IMR-90 (cell line): ENCODE data around the gene B4GALT7. TPM values are rescaled to one million over a fixed set of nuclear protein-coding genes. Genes with fewer than 3 reads are reported as not detected.

Source experiments
- ATAC-seq: fragments of 200-7000 bp; cut with Tn5 transposase; 2 replicates; pipeline ENCODE4 v1.9.1; 2020; ENCODE audit warnings: low read depth, mild to moderate bottlenecking, moderate library complexity
- BruUV-seq: library from RNA; stranded (reverse); fragments of 400-500 nt; replicated peaks from 2 replicates; lab custom pipeline; 2021; lab: Mats Ljungman, UMichigan
- CTCF ChIA-PET: fragments of 300-600 bp; formaldehyde crosslinking; extraction: SDS; loops from one replicate; lab custom pipeline; 2021; ENCODE audit warnings: antibody characterized with exemption; lab: Yijun Ruan, JAX
- POLR2A ChIA-PET: fragments of 300-600 bp; sonication (Branson Sonifier 250); formaldehyde crosslinking; loops from one replicate; lab custom pipeline; 2022; ENCODE audit warnings: antibody characterized with exemption; ENCODE audit not compliant: unreplicated experiment; lab: Charles Lee
- DNase-seq: peaks from one replicate; pipeline ENCODE4 v3.0.0; 2013
- H2AFZ ChIP-seq: replicated peaks from 2 replicates; pipeline ENCODE3; 2013; ENCODE audit warnings: low read length, mild to moderate bottlenecking; ENCODE audit not compliant: poor library complexity
- H2AK5ac ChIP-seq: 2 replicates; pipeline ENCODE4 v1.6.1; 2013; ENCODE audit warnings: low read depth, low read length, inconsistent platforms
- H2AK9ac ChIP-seq: replicated peaks from 2 replicates; pipeline ENCODE3; 2013; ENCODE audit warnings: mild to moderate bottlenecking, low read depth, low read length, moderate library complexity; ENCODE audit not compliant: poor library complexity
- H2BK120ac ChIP-seq: 2 replicates; pipeline ENCODE4 v1.6.1; 2013; ENCODE audit warnings: low read depth, low read length, inconsistent platforms
- H2BK15ac ChIP-seq: 3 replicates; pipeline ENCODE4 v1.6.1; 2013; ENCODE audit warnings: low read depth, low read length, inconsistent platforms
- H2BK20ac ChIP-seq: 2 replicates; pipeline ENCODE4 v1.6.1; 2013; ENCODE audit warnings: low read depth, mild to moderate bottlenecking, inconsistent platforms, low read length, moderate library complexity
- H2BK5ac ChIP-seq: 2 replicates; pipeline ENCODE4 v1.6.1; 2013; ENCODE audit warnings: mild to moderate bottlenecking, low read depth, low read length, inconsistent platforms; ENCODE audit not compliant: poor library complexity, severe bottlenecking
- H3K14ac ChIP-seq: replicated peaks from 2 replicates; pipeline ENCODE4 v1.6.1; 2013; ENCODE audit warnings: low read depth, low read length, inconsistent platforms
- H3K18ac ChIP-seq: 2 replicates; pipeline ENCODE4 v1.6.1; 2013; ENCODE audit warnings: low read depth, low read length, control low read depth
- H3K23ac ChIP-seq: 2 replicates; pipeline ENCODE4 v1.6.1; 2013; ENCODE audit warnings: low read depth, low read length, inconsistent platforms
- H3K27ac ChIP-seq: 2 replicates; pipeline ENCODE4 v1.5.1; 2013; ENCODE audit warnings: mild to moderate bottlenecking, control low read depth, low read length; ENCODE audit not compliant: insufficient read depth
- H3K27me3 ChIP-seq: 2 replicates; pipeline ENCODE4 v1.6.1; 2013; ENCODE audit warnings: low read length; ENCODE audit not compliant: control insufficient read depth, insufficient read depth
- H3K36me3 ChIP-seq: 2 replicates; pipeline ENCODE4 v1.6.1; 2013; ENCODE audit warnings: low read length, mixed read lengths; ENCODE audit not compliant: control insufficient read depth, insufficient read depth
- H3K4ac ChIP-seq: 2 replicates; pipeline ENCODE4 v1.6.1; 2013; ENCODE audit warnings: low read depth, low read length, inconsistent platforms
- H3K4me1 ChIP-seq: 2 replicates; pipeline ENCODE4 v1.6.1; 2013; ENCODE audit warnings: low read length, mixed read lengths; ENCODE audit not compliant: control insufficient read depth, insufficient read depth
- H3K4me2 ChIP-seq: 2 replicates; pipeline ENCODE4 v1.6.1; 2013; ENCODE audit warnings: low read depth, mild to moderate bottlenecking, control low read depth, low read length, moderate library complexity
- H3K4me3 ChIP-seq: 2 replicates; pipeline ENCODE4 v1.5.1; 2013; ENCODE audit warnings: low read depth, mild to moderate bottlenecking, control low read depth, low read length, moderate library complexity; ENCODE audit not compliant: insufficient read depth
- H3K56ac ChIP-seq: 2 replicates; pipeline ENCODE4 v1.6.1; 2013; ENCODE audit warnings: low read length, inconsistent platforms; ENCODE audit not compliant: insufficient read depth; ENCODE audit errors: extremely low read depth
- H3K79me1 ChIP-seq, 2 experiments: 2 replicates each; pipeline ENCODE4 v1.6.1; 2013; ENCODE audit warnings: low read length in 2 of 2, inconsistent platforms in 1 of 2, low read depth in 1 of 2
- H3K9ac ChIP-seq: 2 replicates; pipeline ENCODE4 v1.6.1; 2013; ENCODE audit warnings: low read depth, low read length, control low read depth
- H3K9me1 ChIP-seq: 2 replicates; pipeline ENCODE4 v1.6.1; 2013; ENCODE audit warnings: low read length, inconsistent platforms; ENCODE audit not compliant: insufficient read depth
- H3K9me3 ChIP-seq: 2 replicates; pipeline ENCODE4 v1.6.1; 2013; ENCODE audit warnings: low read length; ENCODE audit not compliant: control insufficient read depth, insufficient read depth
- H4K20me1 ChIP-seq: 2 replicates; pipeline ENCODE4 v1.6.1; 2013; ENCODE audit warnings: low read length, inconsistent platforms; ENCODE audit not compliant: insufficient read depth
- H4K5ac ChIP-seq: 2 replicates; pipeline ENCODE4 v1.6.1; 2013; ENCODE audit warnings: mild to moderate bottlenecking, low read depth, low read length, control low read depth
- H4K8ac ChIP-seq, 2 experiments: 2 replicates each; pipeline ENCODE4 v1.6.1; 2013; ENCODE audit warnings: low read depth in 2 of 2, low read length in 2 of 2, control low read depth in 1 of 2, inconsistent platforms in 1 of 2
- H4K91ac ChIP-seq: 2 replicates; pipeline ENCODE4 v1.6.1; 2013; ENCODE audit warnings: low read depth, low read length, inconsistent platforms; ENCODE audit not compliant: insufficient read depth
- BHLHE40 ChIP-seq: fragments of 150-350 bp; IDR thresholded peaks from 2 replicates; pipeline ENCODE4 v1.6.1; 2016; ENCODE audit warnings: mild to moderate bottlenecking, low read depth, low read length
- CEBPB ChIP-seq: IDR thresholded peaks from 2 replicates; pipeline ENCODE4 v1.6.1; 2012; ENCODE audit warnings: low read depth, low read length, improper control_type of control experiment
- CHD1 ChIP-seq: IDR thresholded peaks from 2 replicates; pipeline ENCODE4 v1.6.1; 2012; ENCODE audit warnings: low read depth, low read length, improper control_type of control experiment
- CTCF ChIP-seq: conservative IDR thresholded peaks from 2 replicates; pipeline ENCODE4 v1.5.1; 2012; ENCODE audit warnings: mild to moderate bottlenecking, low read depth, low read length, improper control_type of control experiment
- FOS ChIP-seq: fragments of 150-350 bp; IDR thresholded peaks from 2 replicates; pipeline ENCODE4 v1.6.1; 2016; ENCODE audit warnings: low read depth, low read length
- MXI1 ChIP-seq: IDR thresholded peaks from 2 replicates; pipeline ENCODE4 v1.6.1; 2012; ENCODE audit warnings: low read depth, mild to moderate bottlenecking, low read length, moderate library complexity, borderline replicate concordance
- NFE2L2 ChIP-seq: fragments of 150-350 bp; IDR thresholded peaks from 2 replicates; pipeline ENCODE4 v1.6.1; 2016; ENCODE audit warnings: low read depth, mild to moderate bottlenecking, low read length
- POLR2A ChIP-seq: IDR thresholded peaks from 2 replicates; pipeline ENCODE4 v1.6.1; 2012; ENCODE audit warnings: mild to moderate bottlenecking, low read depth, low read length
- RAD21 ChIP-seq: IDR thresholded peaks from 2 replicates; pipeline ENCODE4 v1.6.1; 2012; ENCODE audit warnings: low read length, improper control_type of control experiment
- RFX5 ChIP-seq: IDR thresholded peaks from 2 replicates; pipeline ENCODE4 v1.8.0; 2012; ENCODE audit warnings: low read depth, mild to moderate bottlenecking, low read length, moderate library complexity
- SMC3 ChIP-seq: fragments of 150-350 bp; IDR thresholded peaks from 2 replicates; pipeline ENCODE4 v1.6.1; 2016; ENCODE audit warnings: low read depth, mild to moderate bottlenecking, antibody characterized with exemption, low read length, moderate library complexity
- WGBS, 2 experiments: methylation state at CpG; one replicate each; pipeline versions ENCODE4 v1.1.5 to v1.1.7; 2013; ENCODE audit warnings: missing lambda C conversion rate in 2 of 2; ENCODE audit not compliant: insufficient read length in 1 of 2; ENCODE audit errors: extremely low coverage in 2 of 2; 5-methylcytosine and 5-hydroxymethylcytosine counted together
- dilution Hi-C: fragments of 300-500 bp; cut with HindIII; formaldehyde crosslinking; loops from one replicate; pipeline ENCODE4 v1.14.3; 2018; ENCODE audit warnings: low sequenced_read_pairs; ENCODE audit not compliant: unreplicated experiment
- in situ Hi-C: fragments of 300-500 bp; cut with MboI; formaldehyde crosslinking; loops from 3 replicates; pipeline ENCODE4 v1.14.3; 2019; ENCODE audit warnings: low sequenced_read_pairs, inconsistent platforms, mixed read lengths
- intact Hi-C: fragments of 100-400 bp; cut with micrococcal nuclease; formaldehyde crosslinking; loops from 2 replicates; pipeline ENCODE4 v1.10.0; 2022
- polyA plus RNA-seq, 3 experiments: library from polyadenylated mRNA; depleted of rRNA; stranded (reverse); fragments of >200 nt; gene quantifications; 2 replicates each; pipeline ENCODE4 v1.2.3, GENCODE V29; 2012; ENCODE audit warnings: low replicate concordance in 1 of 3
- total RNA-seq: library from RNA; depleted of rRNA; stranded (reverse); fragments of >200 nt; gene quantifications from 2 replicates; pipeline ENCODE4 v1.2.3, GENCODE V29; 2012
- TF ChIP-seq, protein P1 (sequence below): fragments of 150-350 bp; IDR thresholded peaks from 2 replicates; pipeline ENCODE4 v1.6.1; 2016; ENCODE audit warnings: low read depth, mild to moderate bottlenecking, low read length, moderate library complexity, borderline replicate concordance

The B4GALT7 gene
- total and polyA plus RNA-seq, 2 of the 4 experiments (the other 2 are of a cell fraction): 29.2 to 79.6 TPM

DNA sequence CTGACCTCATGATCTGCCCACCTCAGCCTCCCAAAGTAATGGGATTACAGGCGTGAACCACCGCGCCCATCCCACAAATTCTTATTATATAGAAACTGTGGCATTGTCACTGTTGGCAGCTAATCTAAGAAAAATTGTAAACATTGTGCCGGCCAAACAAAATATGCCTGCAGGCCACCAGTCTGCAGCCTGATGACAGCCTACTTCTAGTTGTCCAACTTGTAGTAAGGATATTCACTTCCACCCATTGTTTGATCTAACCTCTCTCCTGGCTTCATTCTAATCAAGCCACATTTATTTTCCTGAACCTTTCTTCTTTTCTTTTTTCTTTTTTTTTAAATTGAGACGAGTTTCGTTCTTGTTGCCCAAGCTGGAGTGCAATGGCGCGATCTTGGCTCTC is 21.6 kb upstream of the B4GALT7 start:
- H3K27ac ChIP-seq: no peak overlapping the region
- TF ChIP-seq, protein P1, sequence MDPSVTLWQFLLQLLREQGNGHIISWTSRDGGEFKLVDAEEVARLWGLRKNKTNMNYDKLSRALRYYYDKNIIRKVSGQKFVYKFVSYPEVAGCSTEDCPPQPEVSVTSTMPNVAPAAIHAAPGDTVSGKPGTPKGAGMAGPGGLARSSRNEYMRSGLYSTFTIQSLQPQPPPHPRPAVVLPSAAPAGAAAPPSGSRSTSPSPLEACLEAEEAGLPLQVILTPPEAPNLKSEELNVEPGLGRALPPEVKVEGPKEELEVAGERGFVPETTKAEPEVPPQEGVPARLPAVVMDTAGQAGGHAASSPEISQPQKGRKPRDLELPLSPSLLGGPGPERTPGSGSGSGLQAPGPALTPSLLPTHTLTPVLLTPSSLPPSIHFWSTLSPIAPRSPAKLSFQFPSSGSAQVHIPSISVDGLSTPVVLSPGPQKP: no peak
- TF ChIP-seq CHD1: no peak
- no peak for TF ChIP-seq NFE2L2
- no peak for TF ChIP-seq CTCF
- no peak for TF ChIP-seq POLR2A
- TF ChIP-seq BHLHE40: no peak
- TF ChIP-seq RFX5: no peak
- TF ChIP-seq FOS: no peak
- TF ChIP-seq SMC3: no peak
- TF ChIP-seq MXI1: no peak
- TF ChIP-seq CEBPB: no peak
- no peak for TF ChIP-seq RAD21
- WGBS, 2 experiments: no CpG with 5 or more reads among the region's 8 CpGs
- H3K4me2 ChIP-seq: no peak overlapping the region
- H3K9me1 ChIP-seq: no peaks in the 10 kb centered on the region
- intact Hi-C loops: no loop called here
- H3K4me1 ChIP-seq: no peaks in the 10 kb centered on the region
- H3K4me3 ChIP-seq: no peak overlapping the region
- ATAC-seq (no peak), DNase-seq (no peak)
- H4K91ac ChIP-seq: no peak overlapping the region
- H3K36me3 ChIP-seq: no peaks in the 10 kb centered on the region
- H3K9ac ChIP-seq: no peak overlapping the region
- H3K56ac ChIP-seq: no peak overlapping the region
- H3K79me1 ChIP-seq: no peaks in the 10 kb centered on the region
- H2BK20ac ChIP-seq: no peak overlapping the region
- ChIA-PET CTCF (no interaction called here), POLR2A (no interaction called here)
- no peak overlapping the region for H3K4ac ChIP-seq
- H3K9me3 ChIP-seq: no peaks in the 10 kb centered on the region
- H2AFZ ChIP-seq: no peak overlapping the region
- no TSS peak for BruUV-seq
- peaks cover 11% of the 10 kb centered on the region for H3K27me3 ChIP-seq
- H4K20me1 ChIP-seq: no peaks in the 10 kb centered on the region
- no peak overlapping the region for H2AK5ac ChIP-seq
- no peak overlapping the region for H2AK9ac ChIP-seq
- no peak overlapping the region for H2BK120ac ChIP-seq
- no peak overlapping the region for H2BK5ac ChIP-seq
- in situ Hi-C loops: no loop called here
- no peak overlapping the region for H2BK15ac ChIP-seq
- no peak overlapping the region for H4K5ac ChIP-seq
- H4K8ac ChIP-seq: no peak overlapping the region
- no peak overlapping the region for H3K18ac ChIP-seq
- H3K23ac ChIP-seq: no peak overlapping the region
- dilution Hi-C loops: no loop called here
- H3K14ac ChIP-seq: no peak overlapping the region
